Measurements from ENCODE around the gene POR. TPM values are rescaled to one million over a fixed set of nuclear protein-coding genes. Genes with fewer than 3 reads are reported as not detected.

Gene POR
- total and polyA plus RNA-seq, 2 of the 13 experiments (the other 11 are each of a cell fraction or from before 2014, with no cell fraction given), result 145 to 266 TPM

GRCh38 chr7:75914655-75915415, at the start of gene POR (continued):
- TF ChIP-seq ZC3H4 (CRISPR knock-in tag; IDR thresholded peaks at IDR 0.05; ENCODE audit: borderline replicate concordance), result no peak
- peak; percentile 86; the same call in 1 of the 2 replicates for TF ChIP-seq NCOA1 (CRISPR knock-in tag; IDR thresholded peaks at IDR 0.05)
- no peak for TF ChIP-seq ZKSCAN1 (IDR thresholded peaks at IDR 0.05; ENCODE audit: low read length)
- TF ChIP-seq, protein P1, sequence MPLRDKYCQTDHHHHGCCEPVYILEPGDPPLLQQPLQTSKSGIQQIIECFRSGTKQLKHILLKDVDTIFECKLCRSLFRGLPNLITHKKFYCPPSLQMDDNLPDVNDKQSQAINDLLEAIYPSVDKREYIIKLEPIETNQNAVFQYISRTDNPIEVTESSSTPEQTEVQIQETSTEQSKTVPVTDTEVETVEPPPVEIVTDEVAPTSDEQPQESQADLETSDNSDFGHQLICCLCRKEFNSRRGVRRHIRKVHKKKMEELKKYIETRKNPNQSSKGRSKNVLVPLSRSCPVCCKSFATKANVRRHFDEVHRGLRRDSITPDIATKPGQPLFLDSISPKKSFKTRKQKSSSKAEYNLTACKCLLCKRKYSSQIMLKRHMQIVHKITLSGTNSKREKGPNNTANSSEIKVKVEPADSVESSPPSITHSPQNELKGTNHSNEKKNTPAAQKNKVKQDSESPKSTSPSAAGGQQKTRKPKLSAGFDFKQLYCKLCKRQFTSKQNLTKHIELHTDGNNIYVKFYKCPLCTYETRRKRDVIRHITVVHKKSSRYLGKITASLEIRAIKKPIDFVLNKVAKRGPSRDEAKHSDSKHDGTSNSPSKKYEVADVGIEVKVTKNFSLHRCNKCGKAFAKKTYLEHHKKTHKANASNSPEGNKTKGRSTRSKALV (CRISPR knock-in tag; IDR thresholded peaks at IDR 0.05), result peak; percentile 61; the same call in 1 of the 2 replicates
- TF ChIP-seq JUNB (CRISPR knock-in tag; IDR thresholded peaks at IDR 0.05; ENCODE audit: borderline replicate concordance), result no peak
- no peak; the same call in none of the 2 replicates for TF ChIP-seq ZNF234 (CRISPR knock-in tag; conservative IDR thresholded peaks at IDR 0.05)
- no peak for TF ChIP-seq TIGD3 (CRISPR knock-in tag; IDR thresholded peaks at IDR 0.05; ENCODE audit: borderline replicate concordance)
- TF ChIP-seq KAT8 (CRISPR knock-in tag; IDR thresholded peaks at IDR 0.05), result peak; percentile 87
- TF ChIP-seq ZNF572 (CRISPR knock-in tag; IDR thresholded peaks at IDR 0.05), result no peak
- no peak for TF ChIP-seq ZNF383 (CRISPR knock-in tag; IDR thresholded peaks at IDR 0.05; ENCODE audit: borderline replicate concordance)
- TF ChIP-seq ZNF724P (CRISPR knock-in tag; IDR thresholded peaks at IDR 0.05; ENCODE audit: borderline replicate concordance), result peak; percentile 67; the same call in 1 of the 2 replicates
- TF ChIP-seq ZNF18 (CRISPR knock-in tag; IDR thresholded peaks at IDR 0.05; ENCODE audit: insufficient replicate concordance), result peak; percentile 87
- TF ChIP-seq SNAPC5 (CRISPR knock-in tag; IDR thresholded peaks at IDR 0.05; ENCODE audit: borderline replicate concordance), result peak; percentile 81; the same call in 1 of the 2 replicates
- 0 out of 2 replicates have a peak, but pooled peaks have one; percentile 83 for TF ChIP-seq ZFP37 (CRISPR knock-in tag; IDR thresholded peaks at IDR 0.05; ENCODE audit: borderline replicate concordance)
- TF ChIP-seq XBP1 (CRISPR knock-in tag; IDR thresholded peaks at IDR 0.05), result peak; percentile 25; the same call in 1 of the 2 replicates
- TF ChIP-seq HOXA5 (CRISPR knock-in tag; IDR thresholded peaks at IDR 0.05), result peak; percentile 86
- TF ChIP-seq ZNF552 (CRISPR knock-in tag; IDR thresholded peaks at IDR 0.05; ENCODE audit: borderline replicate concordance), result no peak
- TF ChIP-seq JDP2 (CRISPR knock-in tag; IDR thresholded peaks at IDR 0.05; ENCODE audit: borderline replicate concordance), result no peak
- no peak for TF ChIP-seq RELA (CRISPR knock-in tag; IDR thresholded peaks at IDR 0.05)
- TF ChIP-seq, protein P2, sequence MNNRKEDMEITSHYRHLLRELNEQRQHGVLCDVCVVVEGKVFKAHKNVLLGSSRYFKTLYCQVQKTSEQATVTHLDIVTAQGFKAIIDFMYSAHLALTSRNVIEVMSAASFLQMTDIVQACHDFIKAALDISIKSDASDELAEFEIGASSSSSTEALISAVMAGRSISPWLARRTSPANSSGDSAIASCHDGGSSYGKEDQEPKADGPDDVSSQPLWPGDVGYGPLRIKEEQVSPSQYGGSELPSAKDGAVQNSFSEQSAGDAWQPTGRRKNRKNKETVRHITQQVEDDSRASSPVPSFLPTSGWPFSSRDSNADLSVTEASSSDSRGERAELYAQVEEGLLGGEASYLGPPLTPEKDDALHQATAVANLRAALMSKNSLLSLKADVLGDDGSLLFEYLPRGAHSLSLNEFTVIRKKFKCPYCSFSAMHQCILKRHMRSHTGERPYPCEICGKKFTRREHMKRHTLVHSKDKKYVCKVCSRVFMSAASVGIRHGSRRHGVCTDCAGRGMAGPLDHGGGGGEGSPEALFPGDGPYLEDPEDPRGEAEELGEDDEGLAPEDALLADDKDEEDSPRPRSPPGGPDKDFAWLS (CRISPR knock-in tag; IDR thresholded peaks at IDR 0.05; ENCODE audit: borderline replicate concordance), result no peak
- peak; percentile 66; the same call in 1 of the 2 replicates for TF ChIP-seq SOX5 (CRISPR knock-in tag; IDR thresholded peaks at IDR 0.05; ENCODE audit: borderline replicate concordance)
